GM12878 (cell line): ENCODE results near the gene ANKRD45. TPM values are rescaled to one million over a fixed set of nuclear protein-coding genes. Genes with fewer than 3 reads are reported as not detected.

Experiments used
- ATAC-seq: fragments of 200-7000 bp; cut with Tn5 transposase; 3 replicates; pipeline ENCODE4 v1.9.1; 2020; ENCODE audit warnings: mild to moderate bottlenecking, moderate library complexity
- BruUV-seq: library from RNA; stranded (reverse); fragments of 400-500 nt; replicated peaks from 2 replicates; lab custom pipeline; 2021; lab: Mats Ljungman, UMichigan
- CTCF ChIA-PET: fragments of 300-600 bp; sonication (Branson Sonifier 250); formaldehyde crosslinking; extraction: SDS; loops from one replicate; lab custom pipeline; 2021; ENCODE audit warnings: inconsistent platforms; lab: Yijun Ruan, JAX
- POLR2A ChIA-PET: fragments of 350-600 bp; formaldehyde crosslinking; extraction: SDS; loops from one replicate; lab custom pipeline; 2021; ENCODE audit warnings: inconsistent platforms; lab: Charles Lee
- RAD21 ChIA-PET: fragments of 300-600 bp; sonication (Branson Sonifier 250); formaldehyde crosslinking; loops from one replicate; lab custom pipeline; 2023; ENCODE audit warnings: antibody characterized with exemption; ENCODE audit not compliant: unreplicated experiment; lab: Charles Lee
- SMC1A ChIA-PET: fragments of 300-600 bp; sonication (Branson Sonifier 250); formaldehyde crosslinking; loops from one replicate; lab custom pipeline; 2023; ENCODE audit not compliant: unreplicated experiment, uncharacterized antibody; lab: Charles Lee
- DNase-seq: peaks from one replicate; pipeline ENCODE4 v3.0.0-alpha.2; 2011; ENCODE audit warnings: low read depth, low spot score
- FAIRE-seq: peaks from 3 replicates; lab custom pipeline; 2011; peaks lifted over from hg19 to GRCh38; lab: Jason Lieb, UNC
- H2AFZ ChIP-seq: 2 replicates; pipeline ENCODE4 v1.6.0; 2011; ENCODE audit warnings: low read depth, low read length, control low read depth; ENCODE audit not compliant: control insufficient read depth
- H3K27ac ChIP-seq: 2 replicates; pipeline ENCODE4 v1.5.1; 2011; ENCODE audit warnings: control low read depth; ENCODE audit not compliant: control insufficient read depth, insufficient read depth
- H3K27me3 ChIP-seq, 2 experiments: replicated peaks in 1 of 2; 2 replicates each; pipeline versions ENCODE4 v1.6.0 to v1.6.1; 2011; ENCODE audit warnings: low read length in 1 of 2; ENCODE audit not compliant: control insufficient read depth in 2 of 2, insufficient read depth in 2 of 2
- H3K36me3 ChIP-seq, 2 experiments: 2 replicates each; pipeline ENCODE4 v1.5.1; 2011; ENCODE audit warnings: low read length in 1 of 2; ENCODE audit not compliant: control insufficient read depth in 2 of 2, insufficient read depth in 2 of 2
- H3K4me1 ChIP-seq: 2 replicates; pipeline ENCODE4 v1.6.1; 2011; ENCODE audit warnings: mild to moderate bottlenecking, low read length, moderate library complexity, mixed read lengths; ENCODE audit not compliant: control insufficient read depth, insufficient read depth
- H3K4me2 ChIP-seq: 2 replicates; pipeline ENCODE4 v1.6.0; 2011; ENCODE audit warnings: control low read depth; ENCODE audit not compliant: control insufficient read depth, insufficient read depth
- H3K4me3 ChIP-seq: fragments of 200-600 bp; sonication (generic); 2 replicates; pipeline ENCODE4 v1.5.1; 2016
- H3K79me2 ChIP-seq: 2 replicates; pipeline ENCODE4 v1.6.0; 2011; ENCODE audit warnings: low read length; ENCODE audit not compliant: control insufficient read depth, insufficient read depth
- H3K9ac ChIP-seq: 2 replicates; pipeline ENCODE4 v1.8.0; 2011; ENCODE audit warnings: low read length, control low read depth, mixed read lengths; ENCODE audit not compliant: control insufficient read depth, insufficient read depth
- H3K9me3 ChIP-seq: replicated peaks from 3 replicates; pipeline ENCODE4 v1.5.1; 2011; ENCODE audit warnings: mild to moderate bottlenecking, low read length; ENCODE audit not compliant: control insufficient read depth, insufficient read depth
- H4K20me1 ChIP-seq: 2 replicates; pipeline ENCODE4 v1.6.0; 2011; ENCODE audit not compliant: control insufficient read depth, insufficient read depth
- ASH2L ChIP-seq: fragments of 300-600, 200-600 bp; sonication (generic); IDR thresholded peaks from 2 replicates; pipeline ENCODE4 v1.6.1; 2017; ENCODE audit warnings: low read depth, mild to moderate bottlenecking, borderline replicate concordance
- FOXK2 ChIP-seq: fragments of 450-650 bp; IDR thresholded peaks from 2 replicates; pipeline ENCODE4 v1.6.1; 2017; ENCODE audit warnings: mild to moderate bottlenecking, moderate library complexity
- HCFC1 ChIP-seq: fragments of 150-350 bp; IDR thresholded peaks from 2 replicates; pipeline ENCODE4 v1.6.1; 2014; ENCODE audit warnings: low read length
- JUNB ChIP-seq: IDR thresholded peaks from 2 replicates; pipeline ENCODE4 v1.6.1; 2016; ENCODE audit warnings: antibody characterized with exemption, mild to moderate bottlenecking
- JUND ChIP-seq: IDR thresholded peaks from 2 replicates; pipeline ENCODE4 v1.6.1; 2012; ENCODE audit warnings: low read depth, mild to moderate bottlenecking, low read length, improper control_type of control experiment, moderate library complexity
- NKRF ChIP-seq: fragments of 450-650 bp; conservative IDR thresholded peaks from 2 replicates; pipeline ENCODE4 v1.6.1; 2017; ENCODE audit warnings: mild to moderate bottlenecking, moderate library complexity
- NRF1 ChIP-seq: conservative IDR thresholded peaks from 2 replicates; pipeline ENCODE4 v1.6.1; 2011; ENCODE audit warnings: mild to moderate bottlenecking, low read depth, low read length, improper control_type of control experiment
- SMAD1 ChIP-seq: fragments of 450-650 bp; IDR thresholded peaks from 2 replicates; pipeline ENCODE4 v1.6.1; 2018; ENCODE audit warnings: mild to moderate bottlenecking, low read depth; ENCODE audit not compliant: partially characterized antibody
- SUPT20H ChIP-seq: IDR thresholded peaks from 2 replicates; pipeline ENCODE4 v1.6.1; 2011; ENCODE audit warnings: low read depth, mild to moderate bottlenecking, low read length, moderate library complexity, borderline replicate concordance; ENCODE audit not compliant: control insufficient read depth
- USF1 ChIP-seq: IDR thresholded peaks from 2 replicates; pipeline ENCODE4 v1.6.1; 2011; ENCODE audit warnings: borderline replicate concordance, low read depth, mild to moderate bottlenecking, moderate library complexity, mixed read lengths, low read length; ENCODE audit not compliant: insufficient read depth; ENCODE audit errors: extremely low read length
- ZNF207 ChIP-seq: fragments of 450-650 bp; IDR thresholded peaks from 2 replicates; pipeline ENCODE4 v1.6.1; 2014; ENCODE audit warnings: antibody characterized with exemption, mild to moderate bottlenecking, borderline replicate concordance
- WGBS: methylation state at CpG from one replicate; pipeline ENCODE4 v1.1.6; 2016; ENCODE audit warnings: low lambda C conversion rate; ENCODE audit not compliant: insufficient replicate concordance, insufficient coverage; ENCODE audit errors: missing lambda C conversion rate; 5-methylcytosine and 5-hydroxymethylcytosine counted together
- in situ Hi-C: fragments of 300-500 bp; cut with MboI; formaldehyde crosslinking; loops from 9 replicates; pipeline ENCODE4 v1.14.3; 2018; ENCODE audit warnings: mixed read lengths
- intact Hi-C: fragments of 100-400 bp; cut with micrococcal nuclease; formaldehyde crosslinking; loops from one replicate; pipeline ENCODE4 v1.14.2; 2022; ENCODE audit not compliant: unreplicated experiment
- polyA plus RNA-seq, 11 experiments: library from polyadenylated mRNA; depleted of rRNA in 4 of 11; unstranded in 6 of 11; stranded (reverse) in 5 of 11; fragments of >200 nt; fragmentation: Nextera tagmentation in 4 of 11; fragmentation: Illumina TruSeq in 1 of 11; extraction: Ambion mirVana in 4 of 11; extraction: Trizol in 1 of 11; gene quantifications; 1 replicate in 1 of 11; 2 replicates in 10 of 11; pipeline versions ENCODE4 v1.2.1 to v1.2.3, GENCODE V29; 2011 to 2016; ENCODE audit warnings: inconsistent platforms in 2 of 11, missing spikeins in 2 of 11, low read depth in 1 of 11
- total RNA-seq, 4 experiments: library from RNA; depleted of rRNA in 3 of 4; stranded (reverse); fragments of >200 nt in 3 of 4; fragmentation: Illumina TruSeq in 1 of 4; extraction: Trizol in 1 of 4; gene quantifications; 2 replicates each; pipeline versions ENCODE4 v1.2.1 to v1.2.3, GENCODE V29; 2013 to 2021
- TF ChIP-seq, protein P1 (sequence below): IDR thresholded peaks from 2 replicates; pipeline ENCODE4 v1.6.1; 2012; ENCODE audit warnings: improper control_type of control experiment, low read depth, low read length; ENCODE audit not compliant: insufficient replicate concordance

The ANKRD45 gene
- total and polyA plus RNA-seq, 10 of the 15 experiments (the other 5 are each of a cell fraction or from before 2014, with no cell fraction given), result 0.04 to 0.15 (median 0.13) TPM; not detected in 5

DNA sequence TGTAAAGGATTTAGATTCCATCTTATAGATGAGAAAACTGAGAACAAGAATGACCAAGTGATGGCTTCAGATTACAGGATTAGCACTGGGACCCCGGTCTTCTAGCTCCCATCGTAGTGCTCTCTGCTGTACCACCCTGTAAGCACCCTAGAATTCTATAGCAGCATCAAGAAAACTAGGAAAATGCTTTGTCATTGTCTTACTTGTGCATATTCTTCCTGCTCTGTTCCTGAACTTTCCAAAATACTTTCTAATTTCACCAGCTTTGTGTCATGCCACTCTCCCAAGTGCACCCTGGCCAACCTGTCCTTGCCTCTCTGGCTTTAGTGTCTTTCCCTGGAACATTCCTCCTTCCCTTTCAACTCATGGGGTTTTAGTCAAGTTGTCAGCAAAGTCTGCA lies 39.1 kb upstream of the ANKRD45 start:
- ATAC-seq, result no peak
- ChIA-PET SMC1A (no interaction called here), POLR2A (no interaction called here), RAD21 (no interaction called here), CTCF (no interaction called here)
- Histone ChIP-seq H3K9me3 (no peaks in the 10 kb centered on the region), H3K4me2 (no peak overlapping the region), H3K4me3 (no peak overlapping the region), H4K20me1 (no peaks in the 10 kb centered on the region), H3K27me3 (no peaks in the 10 kb centered on the region), H3K36me3 (no peaks in the 10 kb centered on the region), H3K79me2 (no peaks in the 10 kb centered on the region), H3K4me1 (no peaks in the 10 kb centered on the region), H2AFZ (no peak overlapping the region), H3K27ac (no peak overlapping the region), H3K9ac (no peak overlapping the region)
- intact Hi-C loops (no loop called here), in situ Hi-C loops (no loop called here)
- 2% methylated on average over 2 of the region's 2 CpGs for WGBS
- no TSS peak for BruUV-seq
- FAIRE-seq, result no peak
- no peak for DNase-seq
- TF ChIP-seq, protein P1, sequence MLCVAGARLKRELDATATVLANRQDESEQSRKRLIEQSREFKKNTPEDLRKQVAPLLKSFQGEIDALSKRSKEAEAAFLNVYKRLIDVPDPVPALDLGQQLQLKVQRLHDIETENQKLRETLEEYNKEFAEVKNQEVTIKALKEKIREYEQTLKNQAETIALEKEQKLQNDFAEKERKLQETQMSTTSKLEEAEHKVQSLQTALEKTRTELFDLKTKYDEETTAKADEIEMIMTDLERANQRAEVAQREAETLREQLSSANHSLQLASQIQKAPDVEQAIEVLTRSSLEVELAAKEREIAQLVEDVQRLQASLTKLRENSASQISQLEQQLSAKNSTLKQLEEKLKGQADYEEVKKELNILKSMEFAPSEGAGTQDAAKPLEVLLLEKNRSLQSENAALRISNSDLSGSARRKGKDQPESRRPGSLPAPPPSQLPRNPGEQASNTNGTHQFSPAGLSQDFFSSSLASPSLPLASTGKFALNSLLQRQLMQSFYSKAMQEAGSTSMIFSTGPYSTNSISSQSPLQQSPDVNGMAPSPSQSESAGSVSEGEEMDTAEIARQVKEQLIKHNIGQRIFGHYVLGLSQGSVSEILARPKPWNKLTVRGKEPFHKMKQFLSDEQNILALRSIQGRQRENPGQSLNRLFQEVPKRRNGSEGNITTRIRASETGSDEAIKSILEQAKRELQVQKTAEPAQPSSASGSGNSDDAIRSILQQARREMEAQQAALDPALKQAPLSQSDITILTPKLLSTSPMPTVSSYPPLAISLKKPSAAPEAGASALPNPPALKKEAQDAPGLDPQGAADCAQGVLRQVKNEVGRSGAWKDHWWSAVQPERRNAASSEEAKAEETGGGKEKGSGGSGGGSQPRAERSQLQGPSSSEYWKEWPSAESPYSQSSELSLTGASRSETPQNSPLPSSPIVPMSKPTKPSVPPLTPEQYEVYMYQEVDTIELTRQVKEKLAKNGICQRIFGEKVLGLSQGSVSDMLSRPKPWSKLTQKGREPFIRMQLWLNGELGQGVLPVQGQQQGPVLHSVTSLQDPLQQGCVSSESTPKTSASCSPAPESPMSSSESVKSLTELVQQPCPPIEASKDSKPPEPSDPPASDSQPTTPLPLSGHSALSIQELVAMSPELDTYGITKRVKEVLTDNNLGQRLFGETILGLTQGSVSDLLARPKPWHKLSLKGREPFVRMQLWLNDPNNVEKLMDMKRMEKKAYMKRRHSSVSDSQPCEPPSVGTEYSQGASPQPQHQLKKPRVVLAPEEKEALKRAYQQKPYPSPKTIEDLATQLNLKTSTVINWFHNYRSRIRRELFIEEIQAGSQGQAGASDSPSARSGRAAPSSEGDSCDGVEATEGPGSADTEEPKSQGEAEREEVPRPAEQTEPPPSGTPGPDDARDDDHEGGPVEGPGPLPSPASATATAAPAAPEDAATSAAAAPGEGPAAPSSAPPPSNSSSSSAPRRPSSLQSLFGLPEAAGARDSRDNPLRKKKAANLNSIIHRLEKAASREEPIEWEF, result no peak
- TF ChIP-seq ZNF207 (no peak), JUND (no peak), USF1 (no peak), NRF1 (no peak), SMAD1 (no peak), SUPT20H (no peak), ASH2L (no peak), FOXK2 (no peak), JUNB (no peak), HCFC1 (no peak), NKRF (no peak)
